Measurements from ENCODE around the gene TNS3.

Gene TNS3

DNA sequence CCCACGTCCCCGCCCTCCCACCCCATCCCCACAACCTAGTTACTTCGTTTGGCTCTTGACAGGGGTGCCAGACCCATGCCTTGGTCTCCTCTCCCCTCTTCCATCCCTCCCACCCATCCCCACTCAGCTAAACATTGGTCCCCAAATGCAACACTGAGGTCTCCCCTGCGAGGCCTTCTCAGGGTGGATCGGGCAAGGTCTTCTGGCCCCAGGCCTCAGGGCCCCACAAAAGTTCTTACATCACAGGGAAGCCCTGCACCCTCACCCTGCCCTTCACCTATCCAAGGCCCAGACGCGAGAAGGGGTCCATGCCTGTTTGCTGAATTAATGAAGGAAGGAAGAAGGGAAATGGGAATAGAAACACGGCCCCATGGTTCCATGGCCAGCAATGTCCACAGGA is 32.0 kb downstream of the TNS3 start:
- no peak for DNase-seq (ENCODE audit: low read depth)
- TF ChIP-seq MAX (IDR thresholded peaks at IDR 0.05; ENCODE audit: low read depth, low read length), result no peak
- H3K4me3 ChIP-seq (ENCODE audit: low read depth, low read length), result no peak overlapping the region

- DNase-seq (ENCODE audit: low read depth), result no peak
- TF ChIP-seq, protein P1, sequence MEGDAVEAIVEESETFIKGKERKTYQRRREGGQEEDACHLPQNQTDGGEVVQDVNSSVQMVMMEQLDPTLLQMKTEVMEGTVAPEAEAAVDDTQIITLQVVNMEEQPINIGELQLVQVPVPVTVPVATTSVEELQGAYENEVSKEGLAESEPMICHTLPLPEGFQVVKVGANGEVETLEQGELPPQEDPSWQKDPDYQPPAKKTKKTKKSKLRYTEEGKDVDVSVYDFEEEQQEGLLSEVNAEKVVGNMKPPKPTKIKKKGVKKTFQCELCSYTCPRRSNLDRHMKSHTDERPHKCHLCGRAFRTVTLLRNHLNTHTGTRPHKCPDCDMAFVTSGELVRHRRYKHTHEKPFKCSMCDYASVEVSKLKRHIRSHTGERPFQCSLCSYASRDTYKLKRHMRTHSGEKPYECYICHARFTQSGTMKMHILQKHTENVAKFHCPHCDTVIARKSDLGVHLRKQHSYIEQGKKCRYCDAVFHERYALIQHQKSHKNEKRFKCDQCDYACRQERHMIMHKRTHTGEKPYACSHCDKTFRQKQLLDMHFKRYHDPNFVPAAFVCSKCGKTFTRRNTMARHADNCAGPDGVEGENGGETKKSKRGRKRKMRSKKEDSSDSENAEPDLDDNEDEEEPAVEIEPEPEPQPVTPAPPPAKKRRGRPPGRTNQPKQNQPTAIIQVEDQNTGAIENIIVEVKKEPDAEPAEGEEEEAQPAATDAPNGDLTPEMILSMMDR (IDR thresholded peaks at IDR 0.05; ENCODE audit: low read depth, low read length), result no peak
- no peak for TF ChIP-seq POLR2A (IDR thresholded peaks at IDR 0.05; ENCODE audit: extremely low read depth, insufficient read length)
- no peak for TF ChIP-seq MAX (IDR thresholded peaks at IDR 0.05; ENCODE audit: low read depth, low read length)
- no peak for TF ChIP-seq MYC (IDR thresholded peaks at IDR 0.05; ENCODE audit: low read depth, low read length)
- no peak overlapping the region for H3K4me3 ChIP-seq (ENCODE audit: low read depth, low read length)
Observed at GRCh38 chr7:47549397-47549796, 32.5 kb downstream of the TNS3 start.

- DNase-seq (ENCODE audit: low read depth), result no peak
- no peak for TF ChIP-seq MAX (IDR thresholded peaks at IDR 0.05; ENCODE audit: low read depth, low read length)
- TF ChIP-seq, protein P1 (IDR thresholded peaks at IDR 0.05; ENCODE audit: low read depth, low read length), result no peak
- no peak for TF ChIP-seq POLR2A (IDR thresholded peaks at IDR 0.05; ENCODE audit: extremely low read depth, insufficient read length)
- TF ChIP-seq MYC (IDR thresholded peaks at IDR 0.05; ENCODE audit: low read depth, low read length), result no peak
Observed at GRCh38 chr7:47548546-47548945, 33.4 kb downstream of the TNS3 start.

GRCh38 chr7:47546733-47547494 is 35.0 kb downstream of the TNS3 start:
- TF ChIP-seq POLR2A (IDR thresholded peaks at IDR 0.05; ENCODE audit: extremely low read depth, insufficient read length) (no peak), MYC (IDR thresholded peaks at IDR 0.05; ENCODE audit: low read depth, low read length) (no peak), MAX (IDR thresholded peaks at IDR 0.05; ENCODE audit: low read depth, low read length) (no peak)
- TF ChIP-seq, protein P1 (IDR thresholded peaks at IDR 0.05; ENCODE audit: low read depth, low read length), result no peak
- no peak overlapping the region for H3K4me3 ChIP-seq (ENCODE audit: low read depth, low read length)
- no peak for DNase-seq (ENCODE audit: low read depth)

More at GRCh38 chr7:47548546-47548945, 33.4 kb downstream of the TNS3 start:
- H3K4me3 ChIP-seq (ENCODE audit: low read depth, low read length), result no peak overlapping the region

GRCh38 chr7:47546171-47546570 is 35.7 kb downstream of the TNS3 start:
- TF ChIP-seq, protein P1 (IDR thresholded peaks at IDR 0.05; ENCODE audit: low read depth, low read length), result no peak
- no peak for TF ChIP-seq POLR2A (IDR thresholded peaks at IDR 0.05; ENCODE audit: extremely low read depth, insufficient read length)
- TF ChIP-seq MAX (IDR thresholded peaks at IDR 0.05; ENCODE audit: low read depth, low read length), result no peak
- TF ChIP-seq MYC (IDR thresholded peaks at IDR 0.05; ENCODE audit: low read depth, low read length), result no peak

GRCh38 chr7:47544416-47544815 is 37.5 kb downstream of the TNS3 start:
- TF ChIP-seq MYC (IDR thresholded peaks at IDR 0.05; ENCODE audit: low read depth, low read length) (no peak), POLR2A (IDR thresholded peaks at IDR 0.05; ENCODE audit: extremely low read depth, insufficient read length) (no peak), MAX (IDR thresholded peaks at IDR 0.05; ENCODE audit: low read depth, low read length) (no peak)
- TF ChIP-seq, protein P1 (IDR thresholded peaks at IDR 0.05; ENCODE audit: low read depth, low read length), result no peak
- no peak overlapping the region for H3K4me3 ChIP-seq (ENCODE audit: low read depth, low read length)
- no peak for DNase-seq (ENCODE audit: low read depth)

More at GRCh38 chr7:47546171-47546570, 35.7 kb downstream of the TNS3 start:
- H3K4me3 ChIP-seq (ENCODE audit: low read depth, low read length), result no peak overlapping the region
- no peak for DNase-seq (ENCODE audit: low read depth)
